SK-N-SH (cell line): ENCODE measurements around the gene THBS3. TPM values are rescaled to one million over a fixed set of nuclear protein-coding genes. Genes with fewer than 3 reads are reported as not detected.

Source experiments
- CTCF ChIA-PET: fragments of 300-600, 350-600 bp; formaldehyde crosslinking; extraction: SDS; loops from one replicate; lab custom pipeline; 2021; lab: Yijun Ruan, JAX
- POLR2A ChIA-PET: fragments of 350-600 bp; sonication (Branson Sonifier 250); formaldehyde crosslinking; extraction: SDS; loops from one replicate; lab custom pipeline; 2020; ENCODE audit warnings: antibody characterized with exemption, inconsistent platforms; lab: Yijun Ruan, JAX
- DNase-seq: peaks from one replicate; pipeline ENCODE4 v3.0.0; 2012
- H2AFZ ChIP-seq: fragments of 200-600 bp; sonication (generic); 2 replicates; pipeline ENCODE4 v1.8.1; 2016; ENCODE audit warnings: antibody characterized with exemption, mild to moderate bottlenecking, low read depth
- H3F3A ChIP-seq: fragments of 200-600 bp; sonication (generic); replicated peaks from 2 replicates; pipeline ENCODE3; 2016; ENCODE audit warnings: antibody characterized with exemption, mild to moderate bottlenecking; ENCODE audit not compliant: insufficient read depth
- H3K27ac ChIP-seq, 2 experiments: fragments of 200-500 bp in 1 of 2; fragments of 200-600 bp in 1 of 2; sonication (Bioruptor generic) in 1 of 2; sonication (generic), shearing (Covaris generic) in 1 of 2; 2 replicates each; pipeline versions ENCODE4 v1.5.1 to v1.6.1; 2014 to 2016; ENCODE audit warnings: low read depth in 2 of 2, inconsistent platforms in 1 of 2, low read length in 1 of 2, mild to moderate bottlenecking in 1 of 2, mixed read lengths in 1 of 2
- H3K27me3 ChIP-seq: fragments of 200-600 bp; sonication (generic), shearing (Covaris generic); 2 replicates; pipeline ENCODE4 v1.6.1; 2016; ENCODE audit warnings: mixed run types; ENCODE audit not compliant: insufficient read depth
- H3K36me3 ChIP-seq, 2 experiments: fragments of 200-500 bp in 1 of 2; fragments of 200-600 bp in 1 of 2; sonication (Bioruptor generic) in 1 of 2; sonication (generic) in 1 of 2; replicated peaks in 1 of 2; 2 replicates each; pipeline versions ENCODE3 to v1.5.1; 2014 to 2016; ENCODE audit warnings: low read length in 1 of 2, mild to moderate bottlenecking in 1 of 2; ENCODE audit not compliant: insufficient read depth in 2 of 2, control insufficient read depth in 1 of 2
- H3K4me1 ChIP-seq, 2 experiments: fragments of 200-500 bp in 1 of 2; fragments of 200-600 bp in 1 of 2; sonication (Bioruptor generic) in 1 of 2; sonication (generic), shearing (Covaris generic) in 1 of 2; 2 replicates each; pipeline versions ENCODE4 v1.5.1 to v1.6.1; 2014 to 2016; ENCODE audit warnings: low read depth in 1 of 2, low read length in 1 of 2, mixed run types in 1 of 2; ENCODE audit not compliant: insufficient read depth in 2 of 2, control insufficient read depth in 1 of 2
- H3K4me2 ChIP-seq: fragments of 200-600 bp; sonication (generic), shearing (Covaris generic); 2 replicates; pipeline ENCODE4 v1.6.1; 2017; ENCODE audit warnings: mixed run types
- H3K4me3 ChIP-seq, 2 experiments: fragments of 200-500 bp in 1 of 2; fragments of 200-600 bp in 1 of 2; sonication (Bioruptor generic) in 1 of 2; sonication (generic), shearing (Covaris generic) in 1 of 2; 2 replicates each; pipeline versions ENCODE4 v1.5.1 to v1.8.1; 2014 to 2016; ENCODE audit warnings: low read depth in 2 of 2, inconsistent platforms in 1 of 2, low read length in 1 of 2, mild to moderate bottlenecking in 1 of 2, mixed read lengths in 1 of 2, moderate library complexity in 1 of 2
- H3K79me2 ChIP-seq: fragments of 200-600 bp; sonication (generic); 2 replicates; pipeline ENCODE4 v1.8.1; 2017; ENCODE audit warnings: mild to moderate bottlenecking; ENCODE audit not compliant: insufficient read depth
- H3K9ac ChIP-seq: fragments of 200-600 bp; sonication (generic); 2 replicates; pipeline ENCODE4 v1.6.1; 2017; ENCODE audit warnings: mixed run types
- H3K9me2 ChIP-seq: fragments of 200-600 bp; sonication (generic); 2 replicates; pipeline ENCODE4 v1.6.1; 2017; ENCODE audit warnings: mixed run types
- H3K9me3 ChIP-seq: fragments of 200-600 bp; sonication (generic); 2 replicates; pipeline ENCODE4 v1.6.1; 2017; ENCODE audit warnings: mixed run types, mild to moderate bottlenecking, moderate library complexity
- H4K20me1 ChIP-seq: fragments of 200-600 bp; sonication (generic); 2 replicates; pipeline ENCODE4 v1.6.1; 2017; ENCODE audit warnings: mild to moderate bottlenecking, mixed run types; ENCODE audit not compliant: insufficient read depth
- EP300 ChIP-seq, 2 experiments: IDR thresholded peaks; 2 replicates each; pipeline versions ENCODE4 v1.4.0 to v1.6.1; 2012; ENCODE audit warnings: borderline replicate concordance in 1 of 2, low read depth in 1 of 2, low read length in 1 of 2
- FOXJ3 ChIP-seq: sonication (generic); formaldehyde crosslinking; IDR thresholded peaks from 2 replicates; pipeline ENCODE4 v1.5.1; 2020; ENCODE audit warnings: mild to moderate bottlenecking, missing genetic modification reagents
- IRF3 ChIP-seq: fragments of 150-350 bp; IDR thresholded peaks from 2 replicates; pipeline ENCODE4 v1.6.1; 2016; ENCODE audit warnings: mild to moderate bottlenecking, low read depth, low read length
- MAX ChIP-seq: IDR thresholded peaks from 2 replicates; pipeline ENCODE4 v1.4.0; 2012; ENCODE audit warnings: low read depth
- PBX3 ChIP-seq: IDR thresholded peaks from 2 replicates; pipeline ENCODE4; 2012
- RAD21 ChIP-seq: IDR thresholded peaks from 2 replicates; pipeline ENCODE4 v1.6.1; 2012; ENCODE audit warnings: mild to moderate bottlenecking, low read length
- RCOR1 ChIP-seq: fragments of 150-350 bp; IDR thresholded peaks from 2 replicates; pipeline ENCODE4 v1.6.1; 2017; ENCODE audit warnings: antibody characterized with exemption, low read length
- TAF1 ChIP-seq: IDR thresholded peaks from 2 replicates; pipeline ENCODE4 v1.6.1; 2012; ENCODE audit warnings: low read depth, mild to moderate bottlenecking, low read length, moderate library complexity, borderline replicate concordance
- TEAD4 ChIP-seq: IDR thresholded peaks from 2 replicates; pipeline ENCODE4 v1.4.0; 2012; ENCODE audit warnings: mild to moderate bottlenecking, borderline replicate concordance; ENCODE audit not compliant: insufficient read depth
- WGBS: methylation state at CpG from one replicate; pipeline ENCODE4 v1.1.6; 2017; ENCODE audit warnings: low lambda C conversion rate; 5-methylcytosine and 5-hydroxymethylcytosine counted together
- polyA plus RNA-seq, 3 experiments: library from polyadenylated mRNA; depleted of rRNA; stranded (reverse); fragments of >200 nt; gene quantifications; 2 replicates each; pipeline ENCODE4 v1.2.3, GENCODE V29; 2012

The THBS3 gene
- polyA plus RNA-seq, 1 of the 3 experiments (the other 2 are of a cell fraction) = 124 TPM

GRCh38 chr1:155172732-155173477 lies 34.8 kb downstream of the THBS3 start, which contains the start of gene KRTCAP2 (continued):
- TF ChIP-seq PBX3 = no peak; the same call in 1 of the 2 replicates
- peak; percentile 34; the same call in 1 of the 2 replicates for TF ChIP-seq RCOR1
- TF ChIP-seq EP300 (IDR thresholded peaks at IDR 0.05; ENCODE audit: borderline replicate concordance in 1 of 2, low read depth in 1 of 2, low read length in 1 of 2) = no peak
- TF ChIP-seq FOXJ3 (CRISPR knock-in tag) = no peak
- TF ChIP-seq TAF1 = peak; percentile 80
- TF ChIP-seq IRF3 = no peak
- TF ChIP-seq RAD21 = no peak
- TF ChIP-seq TEAD4 = no peak
- no peak for TF ChIP-seq MAX

- ChIA-PET CTCF (interaction anchor here (0.7 to 14.8 kb wide), 30 partner anchors 7 to 403 kb away, joined by 3 to 496 read pairs (median 5); partner anchors contain the start of genes EFNA1, MTX1, SCAMP3 and THBS3), POLR2A (interaction anchor here (0.7 to 1.6 kb wide), 5 partner anchors 22 to 121 kb away, joined by 3 to 12 read pairs (median 5); partner anchors contain the start of genes ADAM15 and CLK2)
- H3K9me3 ChIP-seq = no peaks in the 10 kb centered on the region
Measured at GRCh38 chr1:155171836-155172731, 35.6 kb downstream of the THBS3 start.

More at GRCh38 chr1:155171836-155172731, 35.6 kb downstream of the THBS3 start:
- Histone ChIP-seq H3K36me3 (peaks cover 19 to 23% of the 10 kb centered on the region in 2 experiments), H3K79me2 (peaks cover 41% of the 10 kb centered on the region), H3K9me2 (no peaks in the 10 kb centered on the region), H3K27me3 (no peaks in the 10 kb centered on the region), H2AFZ (peak overlapping the region; percentile 80), H3K4me2 (peak overlapping the region; percentile 94), H3K4me3 (peak overlapping the region; percentile 75 to 93), H3K9ac (peak overlapping the region; percentile 96), H3F3A (peaks cover 51% of the 10 kb centered on the region), H3K27ac (peak overlapping the region; percentile 92; a peak in 3 of 4 replicates), H3K4me1 (peaks cover 0 to 38% of the 10 kb centered on the region in 2 experiments; a peak in 3 of 4 replicates), H4K20me1 (no peaks in the 10 kb centered on the region)
- WGBS = 36% methylated on average over 8 of the region's 8 CpGs
- no peak for DNase-seq
- TF ChIP-seq MAX (0 out of 2 replicates have a peak, but pooled peaks have one; percentile 32), FOXJ3 (CRISPR knock-in tag) (no peak)
